H9 (cell line): ENCODE measurements around the gene GOLGA3. TPM values are rescaled to one million over a fixed set of nuclear protein-coding genes. Genes with fewer than 3 reads are reported as not detected.

Experiments used
- DNase-seq: peaks from one replicate; pipeline ENCODE4 v3.0.0-alpha.2; 2017
- H2AFZ ChIP-seq: one replicate; pipeline ENCODE4 v1.6.1; 2013; ENCODE audit warnings: mild to moderate bottlenecking, low read length, control low read depth, moderate library complexity
- H2AK5ac ChIP-seq: 2 replicates; pipeline ENCODE4 v1.6.1; 2013; ENCODE audit warnings: low read length, control low read depth, mixed read lengths; ENCODE audit not compliant: insufficient read length
- H2BK120ac ChIP-seq: one replicate; pipeline ENCODE4 v1.6.1; 2013; ENCODE audit warnings: low read depth, mild to moderate bottlenecking, low read length, control low read depth, inconsistent platforms; ENCODE audit not compliant: poor library complexity, severe bottlenecking
- H2BK12ac ChIP-seq: 2 replicates; pipeline ENCODE4 v1.6.1; 2013; ENCODE audit warnings: low read length, control low read depth, mixed read lengths, low read depth; ENCODE audit not compliant: insufficient read length
- H2BK15ac ChIP-seq: 2 replicates; pipeline ENCODE4 v1.6.1; 2013; ENCODE audit warnings: low read depth, low read length, control low read depth
- H2BK20ac ChIP-seq: one replicate; pipeline ENCODE4 v1.6.1; 2013; ENCODE audit warnings: low read depth, mild to moderate bottlenecking, low read length, control low read depth, inconsistent platforms; ENCODE audit not compliant: poor library complexity, severe bottlenecking
- H2BK5ac ChIP-seq: 2 replicates; pipeline ENCODE4 v1.6.1; 2013; ENCODE audit warnings: low read length, control low read depth, mixed read lengths; ENCODE audit not compliant: insufficient read length
- H3K14ac ChIP-seq: 2 replicates; pipeline ENCODE4 v1.6.1; 2013; ENCODE audit warnings: low read length, control low read depth; ENCODE audit not compliant: insufficient read depth
- H3K18ac ChIP-seq: 2 replicates; pipeline ENCODE4 v1.6.1; 2013; ENCODE audit warnings: low read depth, mild to moderate bottlenecking, mixed read lengths, low read length, control low read depth; ENCODE audit not compliant: insufficient read length
- H3K23ac ChIP-seq: 2 replicates; pipeline ENCODE4 v1.6.1; 2013; ENCODE audit warnings: low read length, control low read depth, mixed read lengths, low read depth; ENCODE audit not compliant: insufficient read length
- H3K23me2 ChIP-seq: 2 replicates; pipeline ENCODE4 v1.6.1; 2013; ENCODE audit warnings: low read depth, mild to moderate bottlenecking, mixed read lengths, low read length, control low read depth; ENCODE audit not compliant: insufficient read length, poor library complexity, severe bottlenecking
- H3K27ac ChIP-seq: 2 replicates; pipeline ENCODE4 v1.5.1; 2013; ENCODE audit warnings: low read length, control low read depth, mixed read lengths, low read depth; ENCODE audit not compliant: insufficient read length
- H3K27me3 ChIP-seq: 2 replicates; pipeline ENCODE4 v1.6.1; 2013; ENCODE audit warnings: low read length, control low read depth, inconsistent platforms; ENCODE audit not compliant: insufficient read depth
- H3K4ac ChIP-seq: 2 replicates; pipeline ENCODE4 v1.6.1; 2013; ENCODE audit warnings: low read depth, mild to moderate bottlenecking, control low read depth, inconsistent platforms, low read length, moderate library complexity
- H3K4me1 ChIP-seq: 2 replicates; pipeline ENCODE4 v1.6.1; 2013; ENCODE audit warnings: low read length, control low read depth, inconsistent platforms; ENCODE audit not compliant: insufficient read depth
- H3K4me2 ChIP-seq: 2 replicates; pipeline ENCODE4 v1.6.1; 2013; ENCODE audit warnings: low read length, control low read depth, mixed read lengths; ENCODE audit not compliant: insufficient read length, insufficient read depth
- H3K56ac ChIP-seq: 2 replicates; pipeline ENCODE4 v1.6.1; 2013; ENCODE audit warnings: low read depth, mild to moderate bottlenecking, mixed read lengths, low read length, control low read depth; ENCODE audit not compliant: insufficient read length
- H3K79me1 ChIP-seq: 2 replicates; pipeline ENCODE4 v1.6.1; 2013; ENCODE audit warnings: low read depth, mild to moderate bottlenecking, moderate library complexity, low read length, control low read depth, inconsistent platforms; ENCODE audit not compliant: insufficient read depth, poor library complexity, severe bottlenecking
- H3K79me2 ChIP-seq: 2 replicates; pipeline ENCODE4 v1.6.1; 2013; ENCODE audit warnings: low read length, control low read depth, inconsistent platforms; ENCODE audit not compliant: insufficient read depth
- H3K9ac ChIP-seq: 2 replicates; pipeline ENCODE4 v1.6.1; 2013; ENCODE audit warnings: low read length, control low read depth, mixed read lengths; ENCODE audit not compliant: insufficient read length; ENCODE audit errors: extremely low read depth
- H3K9me3 ChIP-seq: one replicate; pipeline ENCODE4 v1.6.1; 2013; ENCODE audit warnings: low read depth, low read length, inconsistent platforms; ENCODE audit not compliant: control insufficient read depth
- H3T11ph ChIP-seq: one replicate; pipeline ENCODE4 v1.6.1; 2013; ENCODE audit warnings: mild to moderate bottlenecking, low read length, control low read depth, inconsistent platforms
- H4K20me1 ChIP-seq: one replicate; pipeline ENCODE4 v1.6.1; 2013; ENCODE audit not compliant: control insufficient read depth, insufficient read length, insufficient read depth
- H4K5ac ChIP-seq: 2 replicates; pipeline ENCODE4 v1.6.1; 2013; ENCODE audit warnings: low read depth, mild to moderate bottlenecking, mixed read lengths, low read length, control low read depth; ENCODE audit not compliant: insufficient read length
- H4K8ac ChIP-seq: replicated peaks from 2 replicates; pipeline ENCODE4 v1.6.1; 2013; ENCODE audit warnings: low read length, control low read depth, mixed read lengths, low read depth; ENCODE audit not compliant: insufficient read length
- H4K91ac ChIP-seq: 2 replicates; pipeline ENCODE4 v1.6.1; 2013; ENCODE audit warnings: low read depth, mild to moderate bottlenecking, moderate library complexity, mixed read lengths, low read length, control low read depth; ENCODE audit not compliant: insufficient read length
- H3K27ac Mint-ChIP-seq, 3 experiments: 2 replicates in 2 of 3; 3 replicates in 1 of 3; pipeline ENCODE4 v1.8.0; 2020 to 2021; ENCODE audit warnings: mixed read lengths in 3 of 3, mild to moderate bottlenecking in 1 of 3, moderate library complexity in 1 of 3
- H3K27me3 Mint-ChIP-seq: 2 replicates; pipeline ENCODE4 v1.8.0; 2021; ENCODE audit warnings: low read depth, mild to moderate bottlenecking, moderate library complexity, mixed read lengths
- H3K36me3 Mint-ChIP-seq, 3 experiments: 2 replicates in 2 of 3; 3 replicates in 1 of 3; pipeline ENCODE4 v1.8.0; 2020 to 2021; ENCODE audit warnings: low read depth in 3 of 3, mixed read lengths in 3 of 3; ENCODE audit not compliant: insufficient read depth in 1 of 3
- H3K4me1 Mint-ChIP-seq, 2 experiments: 2 replicates each; pipeline ENCODE4 v1.8.0; 2020; ENCODE audit warnings: mixed read lengths in 2 of 2
- H3K4me3 Mint-ChIP-seq, 2 experiments: 2 replicates in 1 of 2; 3 replicates in 1 of 2; pipeline ENCODE4 v1.8.0; 2020 to 2021; ENCODE audit warnings: mild to moderate bottlenecking in 2 of 2, mixed read lengths in 2 of 2, moderate library complexity in 1 of 2
- H3K9me3 Mint-ChIP-seq, 2 experiments: 2 replicates in 1 of 2; 3 replicates in 1 of 2; pipeline ENCODE4 v1.8.0; 2020; ENCODE audit warnings: mild to moderate bottlenecking in 2 of 2, mixed read lengths in 2 of 2, moderate library complexity in 1 of 2
- CTCF ChIP-seq: fragments of 200-600 bp; sonication (generic); conservative IDR thresholded peaks from 3 replicates; pipeline ENCODE4 v1.8.0; 2021; ENCODE audit warnings: antibody characterized with exemption, mild to moderate bottlenecking
- WGBS: extraction: QIAGEN DNeasy Blood & Tissue Kit; methylation state at CpG from one replicate; pipeline ENCODE4 v1.1.7; 2013; ENCODE audit warnings: missing lambda C conversion rate, low lambda C conversion rate, mixed read lengths; ENCODE audit not compliant: insufficient read length; ENCODE audit errors: extremely low coverage; 5-methylcytosine and 5-hydroxymethylcytosine counted together
- total RNA-seq: library from RNA; stranded (reverse); gene quantifications from 2 replicates; pipeline ENCODE4 v1.2.1, GENCODE V29; 2021

Gene GOLGA3
- total RNA-seq, 1 experiment from 2014 or later: 40.1 TPM

- Histone ChIP-seq H2BK120ac (no peak overlapping the region), H4K8ac (no peak overlapping the region), H4K91ac (no peak overlapping the region), H3K4me1 (no peaks in the 10 kb centered on the region), H4K5ac (no peak overlapping the region), H4K20me1 (no peaks in the 10 kb centered on the region), H2BK20ac (no peak overlapping the region), H3K4ac (no peak overlapping the region), H3K23ac (no peak overlapping the region), H3K9me3 (no peaks in the 10 kb centered on the region), H3K23me2 (no peaks in the 10 kb centered on the region), H2BK15ac (no peak overlapping the region), H3K14ac (no peak overlapping the region), H2AFZ (no peak overlapping the region), H3K27ac (no peak overlapping the region), H2BK5ac (no peak overlapping the region), H2AK5ac (no peak overlapping the region), H3K79me1 (no peaks in the 10 kb centered on the region), H3K9ac (no peak overlapping the region), H3T11ph (no peak overlapping the region), H3K56ac (no peak overlapping the region), H2BK12ac (no peak overlapping the region), H3K27me3 (no peaks in the 10 kb centered on the region), H3K4me2 (no peak overlapping the region), H3K18ac (no peak overlapping the region), H3K79me2 (no peaks in the 10 kb centered on the region)
- Mint-ChIP-seq H3K27ac (peak overlapping the region in 2 of 3 experiments; percentile 52; a peak in 3 of 7 replicates), H3K9me3 (no peaks in the 10 kb centered on the region), H3K4me3 (no peak overlapping the region), H3K4me1 (no peaks in the 10 kb centered on the region), H3K36me3 (peaks cover 52 to 93% (median 75%) of the 10 kb centered on the region in 3 experiments), H3K27me3 (no peaks in the 10 kb centered on the region; the same call in 1 of the 2 replicates)
- WGBS: no CpG with 5 or more reads among the region's 30 CpGs
- no peak for DNase-seq
- TF ChIP-seq CTCF: no peak
These were observed 105.5 kb downstream of the GOLGA3 start for GRCh38 chr12:132723015-132723763.
